GM19328 (cell line): ENCODE data around the gene TSHB.

ENCODE experiments used
- ATAC-seq: cut with Tn5 transposase; IDR thresholded peaks from one replicate; pipeline ENCODE4 v1.9.1; 2021; ENCODE audit warnings: mild to moderate bottlenecking, moderate library complexity; ENCODE audit not compliant: unreplicated experiment

Gene TSHB

DNA sequence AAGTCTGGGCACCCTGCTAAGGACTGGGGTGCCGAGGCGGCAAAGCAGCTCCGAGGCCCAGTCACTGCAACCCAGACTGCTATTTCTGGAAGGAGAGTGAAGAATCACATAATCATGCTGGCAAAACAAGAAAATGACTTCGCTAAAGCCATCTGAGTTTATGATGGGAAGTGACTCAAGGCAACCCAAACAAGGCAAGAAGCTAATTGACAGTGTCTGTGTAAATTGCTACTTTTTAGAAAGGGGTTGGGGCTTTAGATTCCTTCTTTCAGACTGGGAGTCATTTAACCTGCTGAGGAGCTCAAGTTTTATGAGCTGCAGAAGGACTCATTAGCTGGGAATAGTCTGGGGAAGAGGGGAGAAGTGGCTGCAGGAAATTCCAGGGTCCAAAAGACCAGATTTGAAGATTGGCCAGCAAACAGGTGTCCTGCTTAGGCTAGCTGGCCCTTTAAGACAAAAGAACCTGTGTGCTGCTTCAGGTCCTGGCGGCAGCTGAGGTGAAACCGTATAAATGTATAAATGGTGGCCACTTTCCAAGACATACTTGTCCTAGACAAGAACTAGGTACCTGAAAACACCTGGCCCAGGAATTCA is 28.1 kb downstream of the TSHB start:
- ATAC-seq: no peak

DNA sequence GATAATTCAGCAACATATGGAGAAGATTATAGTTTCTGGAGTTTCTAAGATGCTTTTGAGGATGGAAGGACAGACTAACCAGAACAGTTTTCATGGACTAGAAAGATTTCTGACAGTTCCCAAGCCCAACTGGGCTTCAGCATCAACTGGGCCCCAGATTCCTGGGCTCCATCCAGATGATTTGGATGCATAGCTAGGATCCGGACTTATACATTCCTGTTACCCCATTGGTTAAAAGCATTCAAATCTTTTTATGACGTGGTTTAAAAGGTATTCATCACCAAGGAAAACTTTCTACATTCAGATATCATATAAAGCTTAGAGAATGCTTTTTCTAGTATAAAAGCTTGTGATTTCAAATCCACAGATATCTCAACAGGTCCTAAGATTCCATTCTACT is 29.7 kb downstream of the TSHB start:
- no peak for ATAC-seq

DNA sequence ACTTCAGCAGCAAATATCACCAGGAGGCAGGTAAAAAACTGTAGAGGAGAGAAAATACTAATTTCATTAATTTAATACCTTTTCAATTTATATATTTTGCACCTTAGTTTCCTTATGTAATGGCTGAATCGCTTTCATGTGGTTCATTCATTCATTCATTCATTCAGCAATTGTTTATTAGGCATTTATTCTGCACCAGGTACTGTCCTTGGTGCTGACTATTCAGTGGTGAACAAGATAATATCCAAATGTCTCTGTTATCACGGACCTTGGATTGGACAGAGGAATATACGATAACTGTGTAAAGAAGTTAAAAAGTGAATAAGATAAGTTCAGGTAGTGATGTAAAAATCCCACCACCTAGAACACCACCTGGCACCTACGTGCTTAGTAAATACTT is 30.9 kb downstream of the TSHB start:
- no peak for ATAC-seq

DNA sequence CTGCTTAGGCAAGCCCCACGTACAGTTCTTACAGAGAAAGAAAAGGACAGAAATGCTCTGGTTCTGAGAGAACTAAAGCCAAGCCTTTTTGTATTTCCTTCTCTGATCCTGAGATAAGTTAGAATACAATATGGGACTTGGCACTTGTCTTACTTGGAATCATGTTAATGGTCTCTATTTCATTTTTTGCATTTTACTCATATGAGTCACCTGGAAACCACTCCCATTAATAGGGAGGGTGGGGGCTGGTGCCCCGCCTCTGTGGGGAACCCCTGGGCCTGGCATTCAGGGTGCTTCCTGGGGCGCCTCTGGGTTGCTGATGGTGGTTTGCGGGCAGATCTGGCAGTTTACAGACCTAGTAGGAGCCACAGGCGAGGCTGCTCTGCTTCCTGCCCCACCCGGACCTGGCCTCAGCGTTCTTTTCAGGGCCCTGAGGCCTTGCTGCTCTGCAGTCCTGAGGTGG is 32.9 kb downstream of the TSHB start:
- ATAC-seq: no peak

DNA sequence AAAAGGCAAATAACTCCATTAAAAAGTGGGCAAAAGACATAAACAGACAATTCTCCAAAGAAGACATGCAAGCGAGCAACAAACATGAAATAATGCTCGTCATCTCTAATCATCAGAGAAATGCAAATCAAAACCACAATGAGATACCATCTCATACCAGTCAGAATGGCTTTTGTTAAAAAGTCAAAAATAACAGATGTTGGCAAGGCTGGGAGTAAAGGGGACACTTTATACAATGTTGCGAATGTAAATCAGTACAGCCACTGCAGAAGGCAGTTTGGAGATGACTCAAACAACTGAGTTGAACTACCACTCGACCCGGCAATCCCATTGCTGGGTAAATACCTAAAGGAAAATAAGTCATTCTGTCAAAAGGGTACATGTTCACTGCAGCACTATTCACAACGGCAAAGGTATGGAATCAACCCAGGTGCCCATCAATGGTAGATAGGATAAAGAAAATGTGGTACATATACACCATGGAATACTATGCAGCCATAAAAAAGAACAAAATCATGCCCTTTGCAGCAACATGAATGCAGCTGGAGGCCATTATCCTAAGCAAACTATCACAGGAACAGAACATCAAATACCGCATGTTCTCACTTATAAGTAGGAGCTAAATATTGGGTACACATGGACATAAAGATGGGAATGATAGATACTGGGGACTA is 33.7 kb downstream of the TSHB start:
- no peak for ATAC-seq

DNA sequence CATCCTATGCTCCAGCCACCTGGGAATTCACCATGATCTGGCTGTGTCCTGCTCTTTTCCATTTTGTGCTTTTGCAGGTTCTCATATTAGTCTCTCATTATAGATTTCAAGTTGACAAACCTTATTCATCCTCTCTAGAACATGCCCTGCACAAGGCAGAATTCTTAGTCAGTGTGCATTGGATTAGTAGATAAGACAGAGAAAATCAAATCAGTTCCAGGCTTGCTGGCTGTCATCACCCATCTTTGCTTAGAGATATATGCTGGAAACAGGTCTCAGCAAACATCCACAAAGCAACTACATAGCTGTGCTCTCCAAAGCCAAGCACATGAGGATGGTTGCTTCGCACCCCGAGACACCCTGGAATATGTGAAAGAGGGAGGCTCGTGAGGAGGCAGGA is 34.8 kb downstream of the TSHB start:
- no peak for ATAC-seq

DNA sequence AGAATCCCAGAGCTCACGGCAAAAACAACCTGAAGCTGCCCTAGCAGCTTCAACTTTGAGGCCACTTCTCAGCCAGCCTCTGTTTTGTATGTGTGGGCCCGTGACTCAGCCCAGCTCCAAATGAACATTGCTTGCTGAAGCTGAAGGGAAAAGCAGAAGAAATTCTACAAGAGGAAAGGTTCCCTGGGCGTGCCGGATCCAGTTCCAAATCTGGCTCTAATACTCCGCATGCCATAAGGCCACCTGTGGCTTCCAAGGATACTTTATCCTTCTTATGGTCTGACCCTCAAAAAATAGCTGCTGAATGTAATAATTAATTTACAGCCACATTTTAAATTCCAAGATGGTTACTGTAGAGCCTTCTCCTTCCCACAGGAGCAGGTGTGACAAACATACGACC is 35.4 kb downstream of the TSHB start:
- ATAC-seq: no peak

DNA sequence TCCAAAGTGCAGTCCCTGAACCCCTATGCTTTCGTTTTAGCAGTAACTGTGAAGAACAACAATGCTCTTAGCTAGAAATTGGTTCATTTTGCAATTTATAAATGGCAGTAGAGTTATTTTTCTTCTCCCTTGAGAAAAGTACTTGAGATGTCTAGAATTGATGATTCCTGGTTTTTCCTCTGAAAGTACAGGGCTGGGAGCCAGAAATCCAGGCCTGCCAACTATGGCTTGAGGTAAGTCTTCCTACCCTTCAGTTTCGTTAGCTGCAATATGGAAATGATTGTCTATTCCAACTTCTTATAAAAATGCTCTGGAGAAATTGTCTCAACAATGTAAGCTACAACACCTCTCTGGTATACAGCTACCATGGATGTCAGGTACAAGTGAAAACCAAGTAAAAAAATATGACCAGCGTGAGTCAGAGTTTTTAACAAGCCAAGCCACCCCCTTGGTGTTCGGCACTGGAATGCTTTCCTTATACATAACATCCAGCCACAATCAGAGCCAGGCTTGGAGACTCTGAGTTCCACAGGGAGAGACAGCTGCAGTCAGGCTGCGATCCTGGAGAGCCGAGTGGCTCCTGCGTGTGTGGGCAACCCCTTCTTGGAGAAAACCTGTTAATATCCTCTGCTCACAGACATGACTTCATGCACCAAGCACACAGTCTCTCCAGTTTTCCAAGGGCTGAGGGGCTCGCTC is 37.7 kb downstream of the TSHB start:
- no peak for ATAC-seq

DNA sequence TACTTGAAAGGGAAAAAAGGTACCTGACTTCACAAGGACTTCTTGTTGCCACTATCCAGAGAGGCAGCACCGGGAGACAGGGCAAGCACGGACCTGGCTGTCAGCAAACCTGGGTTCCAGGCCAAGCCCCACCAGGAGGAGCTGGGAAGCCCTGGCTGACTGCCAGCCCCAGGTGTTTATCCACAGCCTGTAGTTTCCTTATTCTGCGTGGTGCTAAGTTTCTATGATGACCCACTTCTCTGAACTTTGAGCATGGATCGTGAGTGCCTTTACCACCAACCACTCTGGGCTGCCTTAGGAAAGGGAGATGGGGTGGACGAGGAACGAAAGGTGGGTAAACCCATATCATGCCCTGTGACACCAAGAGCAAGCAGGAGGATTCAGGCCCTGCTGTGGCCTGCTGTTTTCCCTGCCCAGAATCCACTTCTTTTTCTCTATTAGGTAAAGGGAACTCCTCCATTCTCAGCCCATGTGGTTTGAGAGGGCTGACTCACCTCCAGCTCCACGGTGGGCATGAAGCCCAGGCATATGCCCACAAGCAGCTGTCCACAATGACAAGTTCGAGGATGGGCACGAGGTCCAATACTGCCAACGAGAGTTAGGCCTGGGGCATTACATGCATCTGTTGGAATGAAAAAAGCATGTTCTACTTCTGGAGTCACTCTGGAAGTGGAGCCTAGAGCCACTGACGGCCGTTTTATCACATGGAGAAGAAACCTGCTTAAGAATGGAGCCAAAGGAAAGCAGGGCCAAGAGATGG is 39.4 kb downstream of the TSHB start:
- ATAC-seq: no peak

DNA sequence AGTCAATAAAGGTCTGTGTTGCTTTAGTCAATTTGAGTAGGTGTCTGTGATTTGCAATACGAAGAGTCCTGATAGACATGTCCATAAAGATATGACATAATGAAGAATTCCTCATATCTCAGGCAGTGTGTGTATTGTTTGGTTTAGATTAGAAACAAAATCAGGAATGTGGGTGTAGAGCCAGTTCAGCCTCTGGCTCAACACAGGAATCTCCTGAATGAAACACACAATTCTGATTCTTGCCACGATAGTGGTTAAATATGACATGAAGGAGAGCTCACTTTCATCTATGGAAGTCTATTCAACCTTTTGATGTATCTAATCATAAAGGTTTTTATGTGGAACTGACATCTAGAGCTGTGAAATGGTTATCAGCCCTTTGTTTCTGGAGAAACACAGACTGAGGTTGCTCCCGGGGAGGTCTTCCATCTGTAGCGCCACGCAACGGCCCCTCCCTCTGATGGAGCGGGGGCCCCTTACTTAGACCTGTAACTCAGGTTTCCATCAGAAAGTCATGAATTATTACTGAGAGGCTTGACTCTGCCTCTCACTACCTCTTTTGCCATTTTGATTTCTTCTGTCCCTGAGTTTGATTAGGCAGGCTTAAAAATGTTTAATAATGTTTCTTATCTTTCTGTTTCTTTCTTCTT is 40.2 kb downstream of the TSHB start:
- ATAC-seq: no peak

DNA sequence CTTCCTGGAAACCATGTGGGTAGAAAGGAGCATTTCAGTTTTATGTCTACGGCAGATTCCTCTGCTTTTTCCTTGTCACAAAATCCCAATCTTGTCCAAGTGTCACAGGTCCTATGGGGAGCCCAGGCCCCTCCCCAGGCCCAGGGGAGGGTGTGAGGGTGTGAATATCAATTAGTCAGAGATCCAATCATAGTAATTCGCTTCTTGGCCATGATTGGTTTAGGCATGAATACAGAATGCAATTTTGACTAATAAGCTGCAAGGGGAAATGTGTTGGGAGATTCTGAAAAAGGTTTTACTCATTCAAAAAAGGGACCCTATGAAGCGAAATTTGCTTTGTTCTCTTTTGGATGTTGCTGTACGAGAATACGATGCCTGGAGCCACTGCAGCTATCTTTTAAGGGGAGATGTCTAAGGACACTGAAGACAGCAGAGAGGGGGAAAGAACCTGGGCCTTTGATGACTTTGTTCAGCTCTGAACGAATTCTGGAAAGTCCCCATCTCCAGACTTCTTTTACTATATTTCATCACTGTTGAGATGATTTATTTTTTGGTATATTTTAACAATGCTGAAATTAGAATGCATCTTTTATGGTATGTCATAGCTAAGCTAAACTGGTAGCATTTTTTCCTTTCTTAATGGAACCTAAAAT is 41.5 kb downstream of the TSHB start:
- ATAC-seq: no peak

DNA sequence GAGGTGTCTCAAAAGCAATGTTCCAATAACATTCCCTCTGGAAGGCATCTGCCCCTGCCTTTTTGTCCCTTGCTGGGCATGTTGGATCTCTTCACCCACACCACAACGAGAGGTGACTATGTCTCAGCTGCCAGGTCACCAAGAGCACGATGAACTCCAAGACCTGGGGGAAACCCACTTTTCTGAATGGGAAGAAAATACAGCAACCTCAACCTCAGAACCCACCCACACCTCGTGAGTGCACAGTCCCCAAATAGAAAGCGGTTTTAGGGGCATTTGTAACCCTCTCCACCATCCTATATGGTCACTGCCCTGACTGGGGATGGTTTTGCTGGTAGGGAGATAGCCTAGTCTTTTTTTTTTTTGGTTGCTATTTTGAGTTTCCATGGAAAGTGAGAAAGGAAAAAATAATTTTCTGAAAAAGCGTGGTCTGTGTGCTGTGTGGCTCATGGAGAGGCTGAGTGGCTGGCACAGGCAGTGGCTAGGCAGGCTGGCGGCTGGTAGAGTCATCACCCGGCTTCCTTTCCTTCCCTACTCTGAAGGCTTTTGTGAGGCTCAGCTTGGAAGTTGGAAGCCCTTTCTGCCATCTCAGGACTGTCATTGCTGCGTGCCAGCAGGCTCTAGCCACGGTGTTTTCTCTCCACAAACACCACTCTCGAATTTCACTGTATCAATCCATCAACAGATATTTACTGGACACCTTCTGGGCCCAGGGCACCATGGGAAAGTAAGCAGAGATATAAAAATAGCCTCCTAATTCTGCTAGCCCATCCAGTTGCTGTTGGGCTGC is 43.9 kb downstream of the TSHB start:
- no peak for ATAC-seq

DNA sequence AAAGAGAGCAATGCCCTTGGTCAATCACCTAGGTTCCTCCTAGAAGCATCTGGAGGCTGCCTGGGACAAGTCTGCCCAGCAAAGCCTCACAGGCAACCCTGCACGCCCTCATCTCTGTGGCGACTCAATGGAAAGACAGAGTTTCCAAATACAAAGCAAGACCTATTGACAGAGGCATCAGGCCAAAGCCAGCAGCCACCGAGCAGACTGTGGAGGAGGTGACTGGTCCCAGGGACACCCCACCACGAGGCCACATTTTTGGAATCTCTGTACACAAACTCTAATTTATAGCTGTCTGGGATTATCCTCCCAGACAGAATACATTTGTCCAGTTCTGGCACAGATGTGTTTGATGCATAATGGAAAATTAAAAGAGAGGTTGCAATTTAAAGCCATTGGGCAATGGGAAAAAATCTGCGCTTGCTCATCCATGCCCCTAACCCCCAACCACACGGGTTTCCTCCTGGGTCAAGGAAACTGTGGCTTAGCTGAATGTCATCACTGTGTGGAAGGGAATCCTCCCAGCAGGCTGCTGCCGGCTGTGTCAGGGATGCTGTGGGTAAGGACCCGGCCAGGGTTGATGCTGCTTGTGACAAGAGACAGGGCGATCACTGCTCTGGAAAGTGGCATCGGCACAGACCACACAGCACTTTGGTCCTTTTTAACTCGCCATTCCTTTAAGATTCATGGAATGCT is 45.4 kb downstream of the TSHB start:
- no peak for ATAC-seq

DNA sequence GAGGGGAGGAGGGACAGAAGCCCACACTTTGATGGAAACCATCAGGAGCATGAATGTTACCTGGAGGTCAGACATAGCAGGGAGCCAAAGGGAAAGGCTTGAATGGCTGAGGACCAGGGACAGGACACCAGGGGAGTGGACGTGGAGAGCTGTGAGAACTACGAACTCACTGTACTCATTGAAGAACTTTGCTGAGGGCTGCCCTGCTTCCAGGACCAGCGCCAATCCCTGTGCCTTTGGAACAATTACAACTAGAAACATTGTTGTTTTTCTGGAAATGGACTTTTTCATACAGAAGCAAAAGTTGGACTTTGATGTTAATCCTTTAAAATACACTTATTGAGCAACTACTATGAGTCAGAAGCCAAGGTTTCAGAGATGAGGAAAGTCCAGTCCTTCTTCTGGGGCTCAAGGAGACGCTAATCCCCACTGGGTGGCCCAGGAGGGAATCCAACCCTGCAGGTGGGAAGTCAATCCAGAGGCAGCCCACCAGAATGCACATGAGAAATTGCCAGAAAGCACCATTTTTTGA is 46.8 kb downstream of the TSHB start:
- no peak for ATAC-seq

DNA sequence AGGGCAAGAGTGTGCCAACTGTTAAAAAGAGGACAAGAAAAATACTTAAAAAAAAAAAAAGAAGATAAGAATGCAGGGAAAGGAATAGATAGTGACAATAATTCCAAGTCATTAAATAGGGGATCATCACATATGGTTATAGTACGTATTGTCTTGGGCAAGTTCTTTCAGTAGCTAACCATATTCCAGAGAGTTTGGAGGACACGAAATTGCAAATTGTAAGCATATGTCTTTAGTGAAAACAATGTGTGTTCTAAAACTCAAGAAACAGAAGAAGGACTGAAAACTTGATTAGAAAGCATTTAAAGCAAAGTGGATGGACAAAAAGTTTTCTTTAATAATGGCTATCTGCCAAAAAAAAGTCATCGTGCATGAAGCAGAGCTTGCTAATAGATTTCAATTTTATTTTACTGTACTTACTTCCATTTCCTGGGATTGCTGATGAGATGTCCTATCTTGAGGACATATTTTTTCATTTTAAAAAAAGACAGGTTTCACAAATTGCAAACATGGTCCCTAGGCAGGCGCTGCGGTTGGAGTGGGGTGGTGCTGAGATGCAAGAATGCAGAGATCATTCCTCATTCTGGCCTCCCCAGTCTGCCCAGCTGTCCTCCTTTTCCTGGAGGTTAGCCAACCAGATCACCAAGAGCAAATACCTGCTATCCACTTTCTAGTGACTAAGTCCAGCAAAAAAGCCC is 47.8 kb downstream of the TSHB start:
- ATAC-seq: no peak

DNA sequence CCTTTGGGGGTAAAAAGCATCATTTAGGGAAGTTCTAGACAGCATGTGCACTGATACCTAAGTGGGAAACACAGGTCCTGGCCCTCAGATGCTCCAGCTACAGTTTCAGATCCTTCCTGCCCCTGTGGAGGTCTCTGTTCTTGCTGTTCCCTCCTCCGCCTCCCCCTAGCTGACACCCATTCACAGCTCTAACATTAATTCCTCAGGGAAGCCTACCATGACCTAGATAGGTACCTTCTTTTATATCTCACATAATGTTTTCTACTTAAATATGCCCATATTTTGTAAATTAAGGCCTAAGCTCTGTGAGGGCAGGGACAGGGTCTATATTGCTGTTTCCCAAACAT is 48.3 kb downstream of the TSHB start:
- ATAC-seq: no peak

DNA sequence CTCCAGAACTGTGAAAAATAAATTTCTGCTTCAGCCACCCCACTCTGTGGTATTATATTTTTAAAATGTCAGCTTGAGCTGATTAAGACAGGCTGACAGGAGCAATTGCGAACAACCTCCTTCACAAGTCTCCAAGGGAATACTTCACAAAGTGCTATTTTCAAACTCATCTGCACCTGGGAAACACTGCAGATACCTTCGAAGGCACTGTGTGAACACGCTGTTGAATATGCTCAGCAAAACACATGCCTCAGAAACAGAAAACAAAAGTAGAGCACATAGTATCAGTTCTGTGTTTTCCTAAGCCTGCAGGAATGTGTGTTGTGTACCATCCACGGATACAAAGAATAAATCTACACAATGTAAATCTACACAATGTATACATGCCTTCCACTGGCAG is 49.1 kb downstream of the TSHB start:
- ATAC-seq: no peak

DNA sequence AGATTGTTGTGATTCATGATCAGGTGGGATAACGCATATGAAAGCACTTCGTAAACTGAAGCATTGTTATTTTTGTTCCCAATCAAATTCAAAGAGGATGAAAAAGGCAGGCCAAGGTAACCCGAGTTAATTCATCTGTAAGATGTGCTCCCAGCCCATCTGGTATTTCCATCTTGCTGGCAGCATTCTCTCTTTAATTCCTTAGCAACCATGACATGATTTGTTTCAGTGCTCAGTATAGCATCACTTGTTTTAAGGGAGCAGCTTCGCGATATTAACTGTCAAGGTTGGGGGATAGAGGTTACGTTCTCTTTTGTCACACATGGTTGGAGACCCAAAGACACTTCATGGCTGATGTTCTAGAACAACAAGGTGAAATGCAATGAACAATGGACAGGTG is 53.3 kb downstream of the TSHB start:
- ATAC-seq: no peak
